OCI-LY7 (cell line): Measurements from ENCODE around the gene SPIB. TPM values are rescaled to one million over a fixed set of nuclear protein-coding genes. Genes with fewer than 3 reads are reported as not detected.
"Not testable (repeated sequence)": the region's sequence is repeated elsewhere in the genome, so short reads cannot be mapped to it uniquely, and the experiment has no call there.

Experiments
- BruUV-seq: library from RNA; stranded (reverse); fragments of 400-500 nt; replicated peaks from 2 replicates; lab custom pipeline; 2021; lab: Mats Ljungman, UMichigan
- CTCF ChIA-PET: fragments of 300-600 bp; sonication (Branson Sonifier 250); formaldehyde crosslinking; loops from one replicate; lab custom pipeline; 2022; ENCODE audit warnings: antibody characterized with exemption; ENCODE audit not compliant: unreplicated experiment; lab: Charles Lee
- POLR2A ChIA-PET: fragments of 300-600 bp; sonication (Branson Sonifier 250); formaldehyde crosslinking; loops from one replicate; lab custom pipeline; 2022; ENCODE audit warnings: antibody characterized with exemption; lab: Charles Lee
- DNase-seq: peaks from one replicate; pipeline ENCODE4 v3.0.0-alpha.2; 2015; ENCODE audit warnings: low spot score
- H2AFZ ChIP-seq: fragments of 200-600 bp; sonication (generic), shearing (Covaris generic); 2 replicates; pipeline ENCODE4 v1.6.1; 2014; ENCODE audit warnings: mild to moderate bottlenecking, antibody characterized with exemption, low read length, moderate library complexity
- H3K27ac ChIP-seq: fragments of 200-600 bp; sonication (generic); 2 replicates; pipeline ENCODE4 v1.5.1; 2014; ENCODE audit warnings: mixed run types, low read depth, mild to moderate bottlenecking, moderate library complexity, low read length, inconsistent platforms; ENCODE audit not compliant: poor library complexity, severe bottlenecking
- H3K36me3 ChIP-seq: fragments of 200-600 bp; sonication (generic); 2 replicates; pipeline ENCODE4 v1.6.1; 2014; ENCODE audit warnings: mild to moderate bottlenecking, antibody characterized with exemption, low read length, moderate library complexity, mixed read lengths; ENCODE audit not compliant: insufficient read depth
- H3K4me1 ChIP-seq: fragments of 200-600 bp; sonication (generic); 2 replicates; pipeline ENCODE4 v1.5.1; 2014; ENCODE audit warnings: mild to moderate bottlenecking, low read length; ENCODE audit not compliant: insufficient read depth, poor library complexity, severe bottlenecking
- H3K4me2 ChIP-seq: fragments of 200-600 bp; sonication (generic); 2 replicates; pipeline ENCODE4 v1.6.1; 2014; ENCODE audit warnings: mild to moderate bottlenecking, low read length
- H3K4me3 ChIP-seq: fragments of 200-600 bp; sonication (generic); 2 replicates; pipeline ENCODE4 v1.5.1; 2014; ENCODE audit warnings: mild to moderate bottlenecking, low read depth, low read length; ENCODE audit not compliant: poor library complexity, severe bottlenecking
- H3K79me2 ChIP-seq: fragments of 200-600 bp; sonication (generic); 2 replicates; pipeline ENCODE4 v1.6.1; 2016; ENCODE audit warnings: low read depth, mild to moderate bottlenecking, low read length, moderate library complexity, mixed read lengths; ENCODE audit not compliant: insufficient read depth
- H3K9me2 ChIP-seq: fragments of 200-600 bp; sonication (generic); 2 replicates; pipeline ENCODE4 v1.6.1; 2016; ENCODE audit warnings: mild to moderate bottlenecking, low read length, mixed read lengths; ENCODE audit not compliant: insufficient read depth
- H3K9me3 ChIP-seq: fragments of 200-600 bp; sonication (generic); 2 replicates; pipeline ENCODE4 v1.6.1; 2014; ENCODE audit warnings: mild to moderate bottlenecking, mixed run types, low read length, mixed read lengths
- H4K20me1 ChIP-seq: fragments of 200-600 bp; sonication (generic); 2 replicates; pipeline ENCODE4 v1.6.1; 2014; ENCODE audit warnings: mild to moderate bottlenecking, antibody characterized with exemption, low read length, moderate library complexity, mixed read lengths; ENCODE audit not compliant: insufficient read depth
- CTCF ChIP-seq: fragments of 200-600 bp; sonication (generic); conservative IDR thresholded peaks from 2 replicates; pipeline ENCODE4 v1.5.1; 2014; ENCODE audit warnings: mild to moderate bottlenecking, antibody characterized with exemption, low read length, moderate library complexity, mixed read lengths
- EZH2phosphoT487 ChIP-seq: fragments of 200-600 bp; sonication (generic); IDR thresholded peaks from 2 replicates; pipeline ENCODE4 v1.6.1; 2018; ENCODE audit warnings: low read depth, borderline replicate concordance, mild to moderate bottlenecking, mixed run types, antibody characterized with exemption, low read length, moderate library complexity, mixed read lengths
- intact Hi-C: fragments of 100-400 bp; cut with micrococcal nuclease; formaldehyde crosslinking; loops from one replicate; pipeline ENCODE4 v1.10.0; 2022; ENCODE audit not compliant: unreplicated experiment
- total RNA-seq, 2 experiments: library from RNA; depleted of rRNA in 1 of 2; stranded (reverse); fragments of >200 nt in 1 of 2; shearing (Covaris generic) in 1 of 2; gene quantifications; 2 replicates each; pipeline ENCODE4 v1.2.3, GENCODE V29; 2014 to 2022

SPIB gene
- total RNA-seq, 2 experiments from 2014 or later: 99.4 to 145 TPM

GRCh38 chr19:50387176-50387867, 31.4 kb upstream of the SPIB start:
- ChIA-PET POLR2A (interaction anchor here (1.1 kb wide), 1 partner anchor 11 kb away, joined by 4 read pairs; the partner anchor contains the start of gene NR1H2), CTCF (no interaction called here)
- no peak for TF ChIP-seq EZH2phosphoT487
- TF ChIP-seq CTCF: no peak
- Histone ChIP-seq H3K36me3 (peaks cover 73% of the 10 kb centered on the region), H3K4me1 (peaks cover 19% of the 10 kb centered on the region), H3K4me2 (no peak overlapping the region), H3K79me2 (peaks cover 68% of the 10 kb centered on the region), H3K27ac (no peak overlapping the region), H2AFZ (no peak overlapping the region), H3K9me3 (peaks cover 6% of the 10 kb centered on the region; the same call in 1 of the 2 replicates), H4K20me1 (peaks cover 4% of the 10 kb centered on the region; the same call in 1 of the 2 replicates), H3K9me2 (no peaks in the 10 kb centered on the region), H3K4me3 (no peak overlapping the region)
- DNase-seq: no peak
- BruUV-seq: no TSS peak
- intact Hi-C loops: no loop called here

GRCh38 chr19:50387868-50388245, 30.9 kb upstream of the SPIB start:
- BruUV-seq: no TSS peak
- H3K79me2 ChIP-seq: peaks cover 73% of the 10 kb centered on the region
- H3K4me1 ChIP-seq: peaks cover 19% of the 10 kb centered on the region
- H3K9me3 ChIP-seq: peaks cover 6% of the 10 kb centered on the region; the same call in 1 of the 2 replicates
- DNase-seq: no peak
- intact Hi-C loops: no loop called here
- H2AFZ ChIP-seq: no peak overlapping the region
- no peaks in the 10 kb centered on the region for H3K9me2 ChIP-seq
- ChIA-PET POLR2A (no interaction called here), CTCF (no interaction called here)
- no peak overlapping the region for H3K27ac ChIP-seq
- peaks cover 4% of the 10 kb centered on the region; the same call in 1 of the 2 replicates for H4K20me1 ChIP-seq
- no peak overlapping the region for H3K4me3 ChIP-seq
- no peak for TF ChIP-seq EZH2phosphoT487
- no peak for TF ChIP-seq CTCF
- H3K4me2 ChIP-seq: no peak overlapping the region
- peaks cover 73% of the 10 kb centered on the region for H3K36me3 ChIP-seq

GRCh38 chr19:50390295-50390694, 28.4 kb upstream of the SPIB start:
- H3K4me3 ChIP-seq, H3K27ac ChIP-seq, H4K20me1 ChIP-seq, DNase-seq, POLR2A ChIA-PET, H3K9me2 ChIP-seq, H3K4me2 ChIP-seq, H3K4me1 ChIP-seq, H3K9me3 ChIP-seq, H2AFZ ChIP-seq, intact Hi-C loops, CTCF ChIA-PET: not testable (repeated sequence)
- H3K36me3 ChIP-seq: peaks cover 90% of the 10 kb centered on the region
- BruUV-seq: TSS peak; percentile 8
- H3K79me2 ChIP-seq: peaks cover 86% of the 10 kb centered on the region

- H3K27ac ChIP-seq, H3K9me3 ChIP-seq, intact Hi-C loops, H2AFZ ChIP-seq, CTCF ChIA-PET, DNase-seq, BruUV-seq, H3K9me2 ChIP-seq, H4K20me1 ChIP-seq, POLR2A ChIA-PET, H3K4me1 ChIP-seq, H3K4me2 ChIP-seq, H3K4me3 ChIP-seq: not testable (repeated sequence)
- peaks cover 92% of the 10 kb centered on the region for H3K36me3 ChIP-seq
- peaks cover 85% of the 10 kb centered on the region for H3K79me2 ChIP-seq
Observed at GRCh38 chr19:50390952-50391351, 27.8 kb upstream of the SPIB start.
